Natural killer cell treated with Interleukin-12 subunit alpha and Interleukin-12 subunit beta and Interleukin-15 and Interleukin-18, amount 100 ng/mL, for 72 hours (primary cell): ENCODE results near the gene IGFN1. TPM values are rescaled to one million over a fixed set of nuclear protein-coding genes. Genes with fewer than 3 reads are reported as not detected.
"Not testable (repeated sequence)": the region's sequence is repeated elsewhere in the genome, so short reads cannot be mapped to it uniquely, and the experiment has no call there.

Source experiments
- ATAC-seq, 2 donors: fragments of 150-1000 bp; cut with Tn5 transposase in 1 of 2; sonication (Bioruptor Pico), chemical (Tn5 transposase) in 1 of 2; 2 replicates each; pipeline ENCODE4 v1.10.0; 2021
- DNase-seq: peaks from one replicate; pipeline ENCODE4 v3.0.0; 2022; ENCODE audit warnings: low spot score
- H3K27ac Mint-ChIP-seq, 2 donors: 1 replicate in 1 of 2; 2 replicates in 1 of 2; pipeline ENCODE4 v1.8.0; 2022; ENCODE audit warnings: mixed read lengths in 2 of 2, mild to moderate bottlenecking in 1 of 2, moderate library complexity in 1 of 2
- H3K27me3 Mint-ChIP-seq, 2 donors: 1 replicate in 1 of 2; 2 replicates in 1 of 2; pipeline ENCODE4 v1.8.0; 2022; ENCODE audit warnings: mixed read lengths in 2 of 2
- H3K36me3 Mint-ChIP-seq: one replicate; pipeline ENCODE4 v1.8.0; 2022; ENCODE audit warnings: mixed read lengths
- H3K4me1 Mint-ChIP-seq, 2 donors: 1 replicate in 1 of 2; 2 replicates in 1 of 2; pipeline ENCODE4 v1.8.0; 2022; ENCODE audit warnings: low read depth in 2 of 2, mixed read lengths in 2 of 2, mild to moderate bottlenecking in 1 of 2
- H3K4me3 Mint-ChIP-seq: one replicate; pipeline ENCODE4 v1.8.0; 2022; ENCODE audit warnings: mixed read lengths
- H3K9me3 Mint-ChIP-seq: 2 replicates; pipeline ENCODE4 v1.8.0; 2022; ENCODE audit warnings: mixed read lengths
- total RNA-seq, 2 donors: library from RNA; stranded (reverse); gene quantifications; one replicate each; pipeline ENCODE4 v1.2.3, GENCODE V29; 2022

Gene IGFN1
- total RNA-seq, 2 donors from 2014 or later, result not detected

- DNase-seq (no peak), ATAC-seq (peak; percentile 87 to 88)
- Mint-ChIP-seq H3K9me3 (no peaks in the 10 kb centered on the region), H3K4me1 (peaks cover 13 to 14% of the 10 kb centered on the region in 2 donors), H3K27me3 (peaks cover 12 to 20% of the 10 kb centered on the region in 2 donors), H3K27ac (peak overlapping the region; percentile 60 to 87), H3K36me3 (no peaks in the 10 kb centered on the region), H3K4me3 (peak overlapping the region; percentile 90)
Measured at GRCh38 chr1:201153474-201154388, 36.9 kb upstream of the IGFN1 start.

- DNase-seq (peak; percentile 96), ATAC-seq (peak; percentile 96 to 97)
- H3K4me1 Mint-ChIP-seq, result peaks cover 13 to 14% of the 10 kb centered on the region in 2 donors
- peaks cover 12 to 20% of the 10 kb centered on the region in 2 donors for H3K27me3 Mint-ChIP-seq
- peak within 1 kb of the TSS; percentile 60 to 87 for H3K27ac Mint-ChIP-seq
- H3K4me3 Mint-ChIP-seq, result peak within 1 kb of the TSS; percentile 90
- H3K36me3 Mint-ChIP-seq, result no peaks in the 10 kb centered on the region
- no peaks in the 10 kb centered on the region for H3K9me3 Mint-ChIP-seq
Measured at GRCh38 chr1:201154389-201155165, 36.0 kb upstream of the IGFN1 start, which contains the start of gene TMEM9. TMEM9 (minus strand) TSS chr1:201154474; CDS start chr1:201153923, 551 bp downstream.

DNA sequence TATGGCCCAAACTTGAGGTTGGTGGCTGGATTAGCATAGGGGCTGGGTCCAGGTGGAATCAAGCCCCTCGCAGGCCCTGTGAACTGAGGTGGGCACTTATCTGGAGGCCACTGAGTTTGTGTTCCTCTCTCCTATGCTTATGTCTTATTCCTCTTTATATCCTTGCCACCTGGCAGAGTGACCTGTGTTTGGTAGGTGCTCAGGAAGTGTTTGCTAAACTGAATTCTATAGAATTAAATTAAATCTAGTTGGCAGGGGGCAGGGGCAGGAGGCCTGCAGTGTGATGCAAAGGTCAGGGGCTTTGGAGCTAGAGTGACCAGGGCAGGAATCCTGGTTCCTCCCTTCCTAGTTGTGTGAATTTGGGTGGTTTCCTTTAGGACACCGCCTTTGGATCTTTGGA lies 35.3 kb upstream of the IGFN1 start:
- no peak for DNase-seq
- Mint-ChIP-seq H3K9me3 (no peaks in the 10 kb centered on the region), H3K4me1 (peaks cover 13 to 14% of the 10 kb centered on the region in 2 donors), H3K27ac (no peak overlapping the region), H3K27me3 (peaks cover 12 to 20% of the 10 kb centered on the region in 2 donors), H3K36me3 (no peaks in the 10 kb centered on the region), H3K4me3 (no peak overlapping the region)
- no peak for ATAC-seq

- H3K4me1 Mint-ChIP-seq, result peaks cover 13 to 14% of the 10 kb centered on the region in 2 donors
- no peak for DNase-seq
- H3K27ac Mint-ChIP-seq, result no peak overlapping the region
- H3K4me3 Mint-ChIP-seq, result no peak overlapping the region
- no peak for ATAC-seq
- H3K9me3 Mint-ChIP-seq, result no peaks in the 10 kb centered on the region
- no peaks in the 10 kb centered on the region for H3K36me3 Mint-ChIP-seq
- H3K27me3 Mint-ChIP-seq, result peaks cover 15 to 25% of the 10 kb centered on the region in 2 donors
Measured at GRCh38 chr1:201156346-201156745, 34.3 kb upstream of the IGFN1 start.

GRCh38 chr1:201156819-201157218 lies 33.8 kb upstream of the IGFN1 start:
- Mint-ChIP-seq H3K27ac (no peak overlapping the region), H3K27me3 (peaks cover 15 to 28% of the 10 kb centered on the region in 2 donors), H3K4me3 (no peak overlapping the region), H3K9me3 (no peaks in the 10 kb centered on the region), H3K4me1 (peaks cover 13 to 14% of the 10 kb centered on the region in 2 donors), H3K36me3 (no peaks in the 10 kb centered on the region)
- no peak for ATAC-seq
- no peak for DNase-seq

GRCh38 chr1:201157949-201158348 lies 32.7 kb upstream of the IGFN1 start:
- Mint-ChIP-seq H3K9me3 (no peaks in the 10 kb centered on the region), H3K4me1 (peaks cover 13 to 14% of the 10 kb centered on the region in 2 donors), H3K27ac (no peak overlapping the region), H3K36me3 (no peaks in the 10 kb centered on the region), H3K4me3 (no peak overlapping the region), H3K27me3 (peaks cover 18 to 28% of the 10 kb centered on the region in 2 donors)
- ATAC-seq, result no peak
- DNase-seq, result no peak

DNA sequence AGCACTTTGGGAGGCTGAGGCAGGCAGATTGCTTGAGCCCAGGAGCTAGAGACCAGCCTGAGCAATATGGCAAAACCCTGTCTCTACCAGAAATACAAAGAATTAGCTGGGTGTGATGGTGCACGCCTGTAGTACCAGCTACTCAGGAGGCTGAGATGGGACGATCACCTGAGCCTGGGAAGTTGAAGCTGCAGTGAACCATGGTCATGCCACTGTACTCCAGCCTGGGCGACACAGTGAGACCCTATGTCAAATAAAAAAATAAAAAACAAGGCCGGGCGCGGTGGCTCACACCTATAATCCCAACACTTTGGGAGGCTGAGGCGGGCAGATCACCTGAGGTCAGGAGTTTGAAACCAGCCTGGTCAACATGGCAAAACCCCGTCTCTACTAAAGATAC lies 27.6 kb upstream of the IGFN1 start:
- not testable (repeated sequence) for H3K4me1 Mint-ChIP-seq, DNase-seq, H3K27ac Mint-ChIP-seq, H3K9me3 Mint-ChIP-seq, H3K4me3 Mint-ChIP-seq, H3K36me3 Mint-ChIP-seq, ATAC-seq
- peaks cover 16 to 17% of the 10 kb centered on the region in 2 donors for H3K27me3 Mint-ChIP-seq

GRCh38 chr1:201163707-201164106 lies 26.9 kb upstream of the IGFN1 start:
- no peaks in the 10 kb centered on the region for H3K9me3 Mint-ChIP-seq
- DNase-seq (no peak), ATAC-seq (no peak)
- H3K4me3 Mint-ChIP-seq, result no peak overlapping the region
- H3K27ac Mint-ChIP-seq, result no peak overlapping the region
- H3K4me1 Mint-ChIP-seq, result no peaks in the 10 kb centered on the region
- H3K27me3 Mint-ChIP-seq, result peaks cover 13 to 15% of the 10 kb centered on the region in 2 donors
- no peaks in the 10 kb centered on the region for H3K36me3 Mint-ChIP-seq

GRCh38 chr1:201164645-201165044 lies 26.0 kb upstream of the IGFN1 start:
- H3K4me3 Mint-ChIP-seq, result no peak overlapping the region
- ATAC-seq (no peak), DNase-seq (no peak)
- H3K27me3 Mint-ChIP-seq, result peaks cover 15% of the 10 kb centered on the region in 2 donors
- H3K27ac Mint-ChIP-seq, result no peak overlapping the region
- H3K36me3 Mint-ChIP-seq, result no peaks in the 10 kb centered on the region
- no peaks in the 10 kb centered on the region for H3K4me1 Mint-ChIP-seq
- no peaks in the 10 kb centered on the region for H3K9me3 Mint-ChIP-seq

GRCh38 chr1:201167041-201167991 lies 23.3 kb upstream of the IGFN1 start:
- no peak for ATAC-seq
- H3K27ac Mint-ChIP-seq, result no peak overlapping the region
- H3K9me3 Mint-ChIP-seq, result no peaks in the 10 kb centered on the region
- H3K4me1 Mint-ChIP-seq, result peaks cover 6 to 14% of the 10 kb centered on the region in 2 donors
- DNase-seq, result no peak
- peaks cover 14 to 16% of the 10 kb centered on the region in 2 donors for H3K27me3 Mint-ChIP-seq
- no peaks in the 10 kb centered on the region for H3K36me3 Mint-ChIP-seq
- no peak overlapping the region for H3K4me3 Mint-ChIP-seq

- no peak for ATAC-seq
- DNase-seq, result no peak
- H3K36me3 Mint-ChIP-seq, result no peaks in the 10 kb centered on the region
- H3K27ac Mint-ChIP-seq, result no peak overlapping the region
- peaks cover 14 to 19% of the 10 kb centered on the region in 2 donors for H3K27me3 Mint-ChIP-seq
- H3K4me3 Mint-ChIP-seq, result no peak overlapping the region
- H3K4me1 Mint-ChIP-seq, result peaks cover 6 to 14% of the 10 kb centered on the region in 2 donors
- no peaks in the 10 kb centered on the region for H3K9me3 Mint-ChIP-seq
Measured at GRCh38 chr1:201169203-201169602, 21.4 kb upstream of the IGFN1 start.

DNA sequence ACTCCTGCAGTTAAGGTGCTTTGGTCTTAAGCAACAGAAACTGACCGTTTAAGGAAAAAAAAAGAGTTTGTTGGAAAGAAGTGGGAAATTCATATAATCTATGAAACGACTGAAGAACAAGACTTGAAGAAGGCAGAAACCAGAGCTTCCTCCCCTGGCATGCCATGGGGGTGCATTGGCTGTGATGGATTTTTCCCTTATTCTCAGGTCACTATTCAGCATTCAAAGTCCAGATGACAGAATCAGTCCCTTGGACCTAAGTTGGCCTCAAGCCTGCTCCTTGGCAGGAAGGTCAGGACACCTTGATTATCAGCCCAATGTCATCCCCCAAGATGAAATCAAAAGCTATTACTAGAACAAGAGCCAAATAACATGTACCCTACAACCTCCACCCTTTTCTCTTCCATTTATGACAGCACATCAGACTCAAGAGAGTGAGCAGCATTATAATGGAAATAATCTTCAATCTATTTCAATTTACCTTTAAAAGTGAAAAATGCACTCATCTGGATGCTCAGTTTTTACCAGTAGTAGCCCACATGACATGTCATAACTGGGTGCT lies 20.6 kb upstream of the IGFN1 start:
- no peak overlapping the region for H3K27ac Mint-ChIP-seq
- peaks cover 6 to 14% of the 10 kb centered on the region in 2 donors for H3K4me1 Mint-ChIP-seq
- ATAC-seq (no peak), DNase-seq (no peak)
- peaks cover 8 to 15% of the 10 kb centered on the region in 2 donors for H3K27me3 Mint-ChIP-seq
- no peaks in the 10 kb centered on the region for H3K36me3 Mint-ChIP-seq
- H3K4me3 Mint-ChIP-seq, result peak overlapping the region; percentile 79
- H3K9me3 Mint-ChIP-seq, result no peaks in the 10 kb centered on the region
